ENCODE measurements around the gene KDM8.
A peak's percentile ranks its signal among the peaks of the same experiment; 100 is the strongest.

GRCh38 chr16:27235055-27235937, 32.0 kb downstream of the KDM8 start:
- peak; percentile 76 for TF ChIP-seq USF1 (IDR thresholded peaks at IDR 0.05; ENCODE audit: borderline replicate concordance, low read depth)
- no peak for TF ChIP-seq FOXM1 (IDR thresholded peaks at IDR 0.05; ENCODE audit: low read depth)
- TF ChIP-seq, protein P1, sequence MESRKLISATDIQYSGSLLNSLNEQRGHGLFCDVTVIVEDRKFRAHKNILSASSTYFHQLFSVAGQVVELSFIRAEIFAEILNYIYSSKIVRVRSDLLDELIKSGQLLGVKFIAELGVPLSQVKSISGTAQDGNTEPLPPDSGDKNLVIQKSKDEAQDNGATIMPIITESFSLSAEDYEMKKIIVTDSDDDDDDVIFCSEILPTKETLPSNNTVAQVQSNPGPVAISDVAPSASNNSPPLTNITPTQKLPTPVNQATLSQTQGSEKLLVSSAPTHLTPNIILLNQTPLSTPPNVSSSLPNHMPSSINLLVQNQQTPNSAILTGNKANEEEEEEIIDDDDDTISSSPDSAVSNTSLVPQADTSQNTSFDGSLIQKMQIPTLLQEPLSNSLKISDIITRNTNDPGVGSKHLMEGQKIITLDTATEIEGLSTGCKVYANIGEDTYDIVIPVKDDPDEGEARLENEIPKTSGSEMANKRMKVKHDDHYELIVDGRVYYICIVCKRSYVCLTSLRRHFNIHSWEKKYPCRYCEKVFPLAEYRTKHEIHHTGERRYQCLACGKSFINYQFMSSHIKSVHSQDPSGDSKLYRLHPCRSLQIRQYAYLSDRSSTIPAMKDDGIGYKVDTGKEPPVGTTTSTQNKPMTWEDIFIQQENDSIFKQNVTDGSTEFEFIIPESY (IDR thresholded peaks at IDR 0.05; ENCODE audit: borderline replicate concordance, low read depth): no peak
- TF ChIP-seq TAF1 (IDR thresholded peaks at IDR 0.05; ENCODE audit: borderline replicate concordance, low read depth, low read length): no peak
- TF ChIP-seq CHD2 (IDR thresholded peaks at IDR 0.05; ENCODE audit: low read length, partially characterized antibody): no peak
- peak; percentile 90 for TF ChIP-seq MAX (IDR thresholded peaks at IDR 0.05; ENCODE audit: low read depth)
- no peak for TF ChIP-seq EZH2phosphoT487 (IDR thresholded peaks at IDR 0.05; ENCODE audit: borderline replicate concordance, low read depth)
